B cell (primary cell): ENCODE measurements around the gene DNAH3. TPM values are rescaled to one million over a fixed set of nuclear protein-coding genes. Genes with fewer than 3 reads are reported as not detected.
"Not testable (repeated sequence)": the region's sequence is repeated elsewhere in the genome, so short reads cannot be mapped to it uniquely, and the experiment has no call there.

Experiments
- ATAC-seq: fragments of 200-7000 bp; cut with Tn5 transposase; one replicate; pipeline ENCODE4 v1.10.0; 2021; ENCODE audit warnings: low read depth, mild to moderate bottlenecking, moderate number of reproducible peaks, moderate library complexity
- CTCF ChIA-PET: fragments of 350-600 bp; sonication (Branson Sonifier 250); formaldehyde crosslinking; loops from one replicate; lab custom pipeline; 2021; ENCODE audit warnings: antibody characterized with exemption, inconsistent platforms; lab: Charles Lee
- POLR2A ChIA-PET: fragments of 350-600 bp; sonication (Branson Sonifier 250); formaldehyde crosslinking; loops from one replicate; lab custom pipeline; 2021; ENCODE audit warnings: antibody characterized with exemption; lab: Charles Lee
- DNase-seq: peaks from one replicate; pipeline ENCODE4 v3.0.0; 2013
- H2AFZ ChIP-seq: 2 replicates; pipeline ENCODE4 v1.6.1; 2012; ENCODE audit warnings: mild to moderate bottlenecking, low read depth, low read length; ENCODE audit not compliant: insufficient read depth, poor library complexity, severe bottlenecking
- H3K27ac ChIP-seq, 2 donors: 1 replicate in 1 of 2; 2 replicates in 1 of 2; pipeline ENCODE4 v1.5.1; 2012 to 2013; ENCODE audit warnings: low read length in 2 of 2, mild to moderate bottlenecking in 2 of 2, moderate library complexity in 1 of 2
- H3K27me3 ChIP-seq, 4 experiments: fragments of 200-600 bp in 1 of 4; sonication (generic) in 1 of 4; replicated peaks in 1 of 4; 1 replicate in 2 of 4; 2 replicates in 2 of 4; pipeline versions ENCODE4 v1.6.1 to v1.7.0; 2013 to 2016; ENCODE audit warnings: low read length in 3 of 4, mild to moderate bottlenecking in 2 of 4, mixed read lengths in 1 of 4, moderate library complexity in 1 of 4; ENCODE audit not compliant: insufficient read depth in 4 of 4, control insufficient read depth in 3 of 4; ENCODE audit errors: control extremely low read depth in 1 of 4
- H3K36me3 ChIP-seq, 2 experiments: replicated peaks in 1 of 2; 1 replicate in 1 of 2; 2 replicates in 1 of 2; pipeline versions ENCODE4 v1.6.1 to v1.7.1; 2013; ENCODE audit warnings: low read length in 1 of 2; ENCODE audit not compliant: insufficient read depth in 2 of 2, control insufficient read depth in 1 of 2; ENCODE audit errors: control extremely low read depth in 1 of 2, extremely low read depth in 1 of 2
- H3K4me1 ChIP-seq, 2 donors: fragments of 200-600 bp in 1 of 2; sonication (generic) in 1 of 2; 1 replicate in 1 of 2; 2 replicates in 1 of 2; pipeline versions ENCODE4 v1.5.1 to v1.6.1; 2013 to 2017; ENCODE audit warnings: low read length in 2 of 2; ENCODE audit not compliant: control insufficient read depth in 2 of 2, insufficient read depth in 2 of 2
- H3K4me2 ChIP-seq: replicated peaks from 2 replicates; pipeline ENCODE3; 2012; ENCODE audit warnings: mild to moderate bottlenecking, low read depth, low read length; ENCODE audit not compliant: poor library complexity, severe bottlenecking
- H3K4me3 ChIP-seq, 5 experiments: fragments of 200-600 bp in 1 of 5; sonication (generic) in 1 of 5; 1 replicate in 3 of 5; 2 replicates in 2 of 5; pipeline versions ENCODE4 v1.5.1 to v1.7.0; 2011 to 2016; ENCODE audit warnings: low read length in 4 of 5, mild to moderate bottlenecking in 4 of 5, low read depth in 2 of 5, control low read depth in 1 of 5, moderate library complexity in 1 of 5; ENCODE audit not compliant: insufficient read depth in 1 of 5; ENCODE audit errors: control extremely low read depth in 1 of 5, extremely low read depth in 1 of 5
- H3K79me2 ChIP-seq: fragments of 200-600 bp; sonication (generic); one replicate; pipeline ENCODE4 v1.6.0; 2016; ENCODE audit warnings: low read length; ENCODE audit not compliant: control insufficient read depth, insufficient read depth
- H3K9ac ChIP-seq: fragments of 200-600 bp; sonication (generic); 2 replicates; pipeline ENCODE4 v1.6.1; 2017; ENCODE audit warnings: mild to moderate bottlenecking, low read length, moderate library complexity
- H3K9me3 ChIP-seq, 3 donors: one replicate each; pipeline versions ENCODE4 v1.6.1 to v1.7.1; 2013; ENCODE audit warnings: low read length in 2 of 3; ENCODE audit not compliant: control insufficient read depth in 2 of 3, insufficient read depth in 1 of 3; ENCODE audit errors: control extremely low read depth in 1 of 3
- H4K20me1 ChIP-seq: 2 replicates; pipeline ENCODE4 v1.6.0; 2012; ENCODE audit warnings: mild to moderate bottlenecking, low read length; ENCODE audit not compliant: insufficient read depth, control insufficient read depth, poor library complexity, severe bottlenecking
- H3K27ac Mint-ChIP-seq: one replicate; pipeline ENCODE4 v1.8.0; 2021; ENCODE audit warnings: mixed read lengths
- H3K27me3 Mint-ChIP-seq: one replicate; pipeline ENCODE4 v1.8.0; 2021; ENCODE audit warnings: mixed read lengths
- H3K4me1 Mint-ChIP-seq: one replicate; pipeline ENCODE4 v1.8.0; 2021; ENCODE audit warnings: mixed read lengths
- H3K4me3 Mint-ChIP-seq: one replicate; pipeline ENCODE4 v1.8.0; 2021; ENCODE audit warnings: mixed read lengths
- H3K9me3 Mint-ChIP-seq: one replicate; pipeline ENCODE4 v1.8.0; 2022; ENCODE audit warnings: mixed read lengths; ENCODE audit not compliant: insufficient read depth
- CTCF ChIP-seq: fragments of 200-600 bp; IDR thresholded peaks from one replicate; pipeline ENCODE4 v1.8.0; 2022; ENCODE audit warnings: antibody characterized with exemption, mild to moderate bottlenecking
- EZH2 ChIP-seq: IDR thresholded peaks from 2 replicates; pipeline ENCODE4 v1.6.1; 2012; ENCODE audit warnings: borderline replicate concordance, low read depth, mild to moderate bottlenecking, moderate library complexity, low read length; ENCODE audit not compliant: insufficient read depth, poor library complexity, severe bottlenecking
- WGBS: methylation state at CpG from one replicate; pipeline ENCODE4 v1.1.5; 2013; ENCODE audit warnings: missing lambda C conversion rate; ENCODE audit not compliant: insufficient coverage; 5-methylcytosine and 5-hydroxymethylcytosine counted together
- intact Hi-C: fragments of 100-400 bp; cut with micrococcal nuclease; formaldehyde crosslinking; loops from one replicate; pipeline ENCODE4 v1.10.0; 2022
- polyA plus RNA-seq: library from polyadenylated mRNA; depleted of rRNA; stranded (reverse); fragments of >200 nt; gene quantifications from 2 replicates; pipeline ENCODE4 v1.2.3, GENCODE V29; 2012
- total RNA-seq, 2 donors: library from RNA; stranded (reverse); fragments of 120-200 nt in 1 of 2; gene quantifications; 1 replicate in 1 of 2; 2 replicates in 1 of 2; pipeline versions ENCODE4 v1.2.3 to v1.2.4, GENCODE V29; 2013 to 2022

Gene DNAH3
- total and polyA plus RNA-seq, 2 donors (not counting 1 experiment from before 2014, with no cell fraction given), result not detected

- Mint-ChIP-seq H3K4me1 (no peaks in the 10 kb centered on the region), H3K27ac (no peak overlapping the region), H3K27me3 (peaks cover 34% of the 10 kb centered on the region), H3K9me3 (peaks cover 4% of the 10 kb centered on the region), H3K4me3 (no peak overlapping the region)
- DNase-seq (no peak), ATAC-seq (no peak)
- Histone ChIP-seq H3K4me1 (no peaks in the 10 kb centered on the region), H4K20me1 (no peaks in the 10 kb centered on the region), H3K36me3 (no peaks in the 10 kb centered on the region), H3K4me3 (no peak overlapping the region), H3K27me3 (peaks cover 0 to 6% (median 1%) of the 10 kb centered on the region in 4 experiments), H3K79me2 (no peaks in the 10 kb centered on the region), H3K9me3 (peaks cover 0 to 9% (median 0%) of the 10 kb centered on the region in 3 donors), H3K9ac (no peak overlapping the region), H3K4me2 (no peak overlapping the region), H2AFZ (no peak overlapping the region), H3K27ac (no peak overlapping the region)
- intact Hi-C loops, result no loop called here
- WGBS, result no CpG with 5 or more reads among the region's 1 CpG
- CTCF ChIA-PET, result interaction anchor here (1.5 kb wide), 1 partner anchor 249 kb away, joined by 5 read pairs; no protein-coding TSS in a partner anchor
- POLR2A ChIA-PET, result interaction anchor here (0.6 kb wide), 1 partner anchor 123 kb away, joined by 3 read pairs; no protein-coding TSS in a partner anchor
- TF ChIP-seq EZH2 (no peak), CTCF (no peak)
Observed at GRCh38 chr16:21097151-21097550, 53.5 kb downstream of the DNAH3 start.

GRCh38 chr16:21094719-21095118, 55.9 kb downstream of the DNAH3 start:
- H3K9me3 ChIP-seq, intact Hi-C loops, H3K4me1 ChIP-seq, DNase-seq, H4K20me1 ChIP-seq, H3K4me1 Mint-ChIP-seq, H3K79me2 ChIP-seq, H3K36me3 ChIP-seq, H3K9me3 Mint-ChIP-seq, H3K27ac ChIP-seq, H2AFZ ChIP-seq, H3K27ac Mint-ChIP-seq, POLR2A ChIA-PET, H3K9ac ChIP-seq, H3K4me3 Mint-ChIP-seq, H3K4me2 ChIP-seq, ATAC-seq, H3K4me3 ChIP-seq, CTCF ChIA-PET: not testable (repeated sequence)
- peaks cover 37% of the 10 kb centered on the region for H3K27me3 Mint-ChIP-seq
- H3K27me3 ChIP-seq, result peaks cover 0 to 12% (median 1%) of the 10 kb centered on the region in 4 experiments
- 100% methylated on average over 1 of the region's 2 CpGs for WGBS
